ENCODE measurements around the gene CDH18. TPM values are rescaled to one million over a fixed set of nuclear protein-coding genes. Genes with fewer than 3 reads are reported as not detected.

Gene CDH18
- total and polyA plus RNA-seq, 2 of the 13 experiments (the other 11 are each of a cell fraction or from before 2014, with no cell fraction given), result not detected

DNA sequence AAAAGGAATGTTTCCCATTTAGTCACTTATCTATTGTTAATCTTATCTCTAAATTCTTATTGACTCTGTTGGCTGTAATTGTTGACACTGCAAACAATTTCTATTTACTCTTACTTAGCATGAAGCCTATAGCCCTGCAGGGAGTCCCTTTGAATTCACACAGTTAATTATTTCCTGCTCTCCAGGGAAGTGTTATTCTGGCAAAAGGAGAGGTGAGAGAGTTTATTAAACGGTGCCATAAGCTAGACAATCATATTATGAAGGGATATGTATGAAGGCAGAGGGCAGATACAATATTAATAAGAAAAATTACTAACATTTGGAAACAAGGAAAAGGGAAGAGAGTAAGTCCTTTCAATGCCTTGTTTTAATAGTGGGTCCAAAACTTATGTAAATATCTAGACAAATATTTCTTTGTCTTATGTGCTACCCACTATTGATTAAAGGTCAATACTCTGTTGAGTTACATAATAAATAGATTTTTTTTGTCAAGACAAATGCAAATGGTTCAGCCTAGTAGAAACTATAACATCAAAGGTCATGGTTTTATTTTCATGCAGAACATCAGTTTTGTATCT, 107.1 kb downstream of the CDH18 start (continued):
- no peak for TF ChIP-seq ZBTB49 (CRISPR knock-in tag; IDR thresholded peaks at IDR 0.05; ENCODE audit: borderline replicate concordance)
- no peak for TF ChIP-seq ZBTB7A (CRISPR knock-in tag; IDR thresholded peaks at IDR 0.05)
- no peak for TF ChIP-seq ZNF550 (CRISPR knock-in tag; IDR thresholded peaks at IDR 0.05; ENCODE audit: borderline replicate concordance)
- TF ChIP-seq CREB1 (IDR thresholded peaks at IDR 0.05), result no peak
- no peak for TF ChIP-seq CREB1 (CRISPR knock-in tag; IDR thresholded peaks at IDR 0.05)
- no peak for TF ChIP-seq ZNF468 (CRISPR knock-in tag; IDR thresholded peaks at IDR 0.05)
- TF ChIP-seq, protein P1, sequence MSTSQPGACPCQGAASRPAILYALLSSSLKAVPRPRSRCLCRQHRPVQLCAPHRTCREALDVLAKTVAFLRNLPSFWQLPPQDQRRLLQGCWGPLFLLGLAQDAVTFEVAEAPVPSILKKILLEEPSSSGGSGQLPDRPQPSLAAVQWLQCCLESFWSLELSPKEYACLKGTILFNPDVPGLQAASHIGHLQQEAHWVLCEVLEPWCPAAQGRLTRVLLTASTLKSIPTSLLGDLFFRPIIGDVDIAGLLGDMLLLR (CRISPR knock-in tag; IDR thresholded peaks at IDR 0.05), result no peak
- no peak for TF ChIP-seq RFX1 (IDR thresholded peaks at IDR 0.05)
- no peak for TF ChIP-seq KAT7 (CRISPR knock-in tag; IDR thresholded peaks at IDR 0.05; ENCODE audit: borderline replicate concordance)
- no peak for TF ChIP-seq NBN (conservative IDR thresholded peaks at IDR 0.05)
- TF ChIP-seq FOXC1 (CRISPR knock-in tag; IDR thresholded peaks at IDR 0.05; ENCODE audit: borderline replicate concordance), result no peak
- TF ChIP-seq, protein P2, sequence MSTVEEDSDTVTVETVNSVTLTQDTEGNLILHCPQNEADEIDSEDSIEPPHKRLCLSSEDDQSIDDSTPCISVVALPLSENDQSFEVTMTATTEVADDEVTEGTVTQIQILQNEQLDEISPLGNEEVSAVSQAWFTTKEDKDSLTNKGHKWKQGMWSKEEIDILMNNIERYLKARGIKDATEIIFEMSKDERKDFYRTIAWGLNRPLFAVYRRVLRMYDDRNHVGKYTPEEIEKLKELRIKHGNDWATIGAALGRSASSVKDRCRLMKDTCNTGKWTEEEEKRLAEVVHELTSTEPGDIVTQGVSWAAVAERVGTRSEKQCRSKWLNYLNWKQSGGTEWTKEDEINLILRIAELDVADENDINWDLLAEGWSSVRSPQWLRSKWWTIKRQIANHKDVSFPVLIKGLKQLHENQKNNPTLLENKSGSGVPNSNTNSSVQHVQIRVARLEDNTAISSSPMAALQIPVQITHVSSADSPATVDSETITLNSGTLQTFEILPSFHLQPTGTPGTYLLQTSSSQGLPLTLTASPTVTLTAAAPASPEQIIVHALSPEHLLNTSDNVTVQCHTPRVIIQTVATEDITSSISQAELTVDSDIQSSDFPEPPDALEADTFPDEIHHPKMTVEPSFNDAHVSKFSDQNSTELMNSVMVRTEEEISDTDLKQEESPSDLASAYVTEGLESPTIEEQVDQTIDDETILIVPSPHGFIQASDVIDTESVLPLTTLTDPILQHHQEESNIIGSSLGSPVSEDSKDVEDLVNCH (CRISPR knock-in tag; IDR thresholded peaks at IDR 0.05), result no peak
- TF ChIP-seq, protein P3, sequence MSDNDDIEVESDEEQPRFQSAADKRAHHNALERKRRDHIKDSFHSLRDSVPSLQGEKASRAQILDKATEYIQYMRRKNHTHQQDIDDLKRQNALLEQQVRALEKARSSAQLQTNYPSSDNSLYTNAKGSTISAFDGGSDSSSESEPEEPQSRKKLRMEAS (IDR thresholded peaks at IDR 0.05), result no peak
- TF ChIP-seq ZNF34 (CRISPR knock-in tag; IDR thresholded peaks at IDR 0.05; ENCODE audit: borderline replicate concordance), result no peak
- no peak for TF ChIP-seq PATZ1 (CRISPR knock-in tag; IDR thresholded peaks at IDR 0.05)
- no peak for TF ChIP-seq ZMAT3 (CRISPR knock-in tag; conservative IDR thresholded peaks at IDR 0.05)
- TF ChIP-seq ASH2L (IDR thresholded peaks at IDR 0.05; ENCODE audit: insufficient read length, low read depth, low read length), result peak; percentile 90
- no peak for TF ChIP-seq NONO (IDR thresholded peaks at IDR 0.05)
- TF ChIP-seq NONO (CRISPR knock-in tag; conservative IDR thresholded peaks at IDR 0.05), result no peak
- TF ChIP-seq ZNF75D (CRISPR knock-in tag; IDR thresholded peaks at IDR 0.05; ENCODE audit: borderline replicate concordance), result no peak
